ENCODE results near the gene RBP5.

GRCh38 chr12:7145671-7146070 is 17.0 kb upstream of the RBP5 start:
- TF ChIP-seq POLR2A (IDR thresholded peaks at IDR 0.05; ENCODE audit: low read length): no peak
- no peak for TF ChIP-seq GATA1 (IDR thresholded peaks at IDR 0.05; ENCODE audit: low read depth, low read length)

All from erythroblast (primary cell).